RPMI7951 (cell line): ENCODE measurements around the gene NABP1. TPM values are rescaled to one million over a fixed set of nuclear protein-coding genes. Genes with fewer than 3 reads are reported as not detected.

Experiments used
- DNase-seq: peaks from one replicate; pipeline ENCODE4 v3.0.0-alpha.2; 2012; ENCODE audit warnings: low read depth
- total RNA-seq: library from RNA; depleted of rRNA; stranded (reverse); fragments of >200 nt; shearing (Covaris generic); gene quantifications from 2 replicates; pipeline ENCODE4 v1.2.3, GENCODE V29; 2014

Gene NABP1
- total RNA-seq, 1 experiment from 2014 or later, result 24.5 TPM

GRCh38 chr2:191649519-191649918 lies 28.4 kb upstream of the NABP1 start:
- no peak for DNase-seq

DNA sequence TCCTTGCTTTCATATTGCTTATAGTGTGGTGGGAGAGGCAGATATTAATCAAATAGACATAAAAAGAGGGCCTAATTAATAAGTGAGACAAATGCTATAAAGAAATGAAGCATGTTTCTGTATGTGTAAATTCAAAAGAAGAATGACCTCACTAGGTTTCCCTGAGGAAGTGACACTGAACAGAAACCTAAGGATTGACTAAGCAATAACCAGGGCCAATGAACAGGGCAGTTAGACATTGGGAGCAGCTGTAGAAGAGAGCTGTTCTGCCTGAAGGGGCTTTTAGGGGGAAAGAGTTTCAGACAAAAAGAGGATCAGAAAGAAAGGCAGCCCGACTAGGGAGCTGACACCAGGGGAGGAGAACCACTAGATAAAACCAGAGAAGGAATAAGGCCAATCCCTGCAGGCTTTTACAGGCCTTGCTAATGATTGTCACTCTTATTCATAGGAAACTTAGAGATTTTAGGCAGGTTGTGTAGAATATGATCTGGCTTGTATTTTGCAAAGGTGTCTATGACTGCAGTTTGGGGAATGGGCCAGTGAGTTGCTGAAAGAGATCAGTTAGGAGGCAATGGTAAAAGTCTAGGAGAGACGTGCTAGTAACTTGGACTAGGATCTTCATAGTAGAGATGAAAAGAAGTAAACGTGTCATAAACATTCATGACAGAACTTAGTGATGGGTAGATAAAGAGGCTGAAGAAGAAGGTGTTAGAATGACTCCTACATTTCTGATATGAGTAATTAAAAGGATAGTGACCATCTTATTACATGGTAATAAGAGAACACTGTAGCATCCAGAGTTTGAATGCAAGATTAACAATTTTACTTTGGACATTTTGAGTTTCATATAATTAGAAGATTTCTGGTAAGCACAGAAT lies 26.8 kb upstream of the NABP1 start:
- no peak for DNase-seq

- DNase-seq, result no peak
Measured at GRCh38 chr2:191653667-191654391, 24.1 kb upstream of the NABP1 start.

- DNase-seq, result no peak
Measured at GRCh38 chr2:191656391-191656790, 21.5 kb upstream of the NABP1 start.

DNA sequence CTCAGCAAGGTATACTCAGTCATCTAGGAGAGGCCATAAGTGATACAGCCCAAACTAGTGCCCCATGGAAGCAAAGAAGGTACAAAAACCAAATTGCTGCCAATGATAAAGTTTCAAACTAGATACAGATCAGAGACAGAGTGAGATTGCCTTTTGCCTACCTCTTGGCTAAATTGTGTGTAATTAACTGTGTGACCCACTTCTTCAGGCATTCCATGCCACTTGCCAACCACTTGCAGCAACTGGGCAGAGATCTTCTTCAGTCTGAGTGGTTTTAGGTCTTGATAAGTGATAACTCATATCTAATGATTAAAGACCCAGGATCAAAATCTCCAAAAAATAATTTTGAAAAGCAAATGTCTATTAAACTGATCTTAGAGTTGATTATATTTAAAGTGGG lies 21.1 kb upstream of the NABP1 start:
- no peak for DNase-seq

- peak; percentile 67 for DNase-seq
Measured at GRCh38 chr2:191657977-191658376, 20.0 kb upstream of the NABP1 start.

- no peak for DNase-seq
Measured at GRCh38 chr2:191659198-191659597, 18.7 kb upstream of the NABP1 start.

DNA sequence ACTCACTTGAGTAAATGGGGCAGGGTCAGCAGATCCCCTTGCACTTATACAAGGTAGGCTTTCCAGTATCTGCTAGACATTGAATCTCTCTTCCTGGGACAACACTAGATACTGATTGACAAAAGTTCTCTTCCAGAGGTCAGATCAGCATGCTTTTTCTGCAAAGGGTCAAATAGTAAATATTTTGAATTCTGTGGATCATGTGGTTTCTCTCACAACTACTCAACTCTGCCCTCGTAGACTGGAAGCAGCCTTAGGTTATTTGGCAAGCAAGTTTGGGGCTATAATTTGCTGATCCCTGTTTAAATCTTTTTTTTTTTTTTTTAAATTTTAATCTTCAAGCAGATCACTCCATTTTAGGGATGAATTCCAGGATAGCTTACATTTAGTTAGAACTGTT lies 17.4 kb upstream of the NABP1 start:
- DNase-seq, result no peak

DNA sequence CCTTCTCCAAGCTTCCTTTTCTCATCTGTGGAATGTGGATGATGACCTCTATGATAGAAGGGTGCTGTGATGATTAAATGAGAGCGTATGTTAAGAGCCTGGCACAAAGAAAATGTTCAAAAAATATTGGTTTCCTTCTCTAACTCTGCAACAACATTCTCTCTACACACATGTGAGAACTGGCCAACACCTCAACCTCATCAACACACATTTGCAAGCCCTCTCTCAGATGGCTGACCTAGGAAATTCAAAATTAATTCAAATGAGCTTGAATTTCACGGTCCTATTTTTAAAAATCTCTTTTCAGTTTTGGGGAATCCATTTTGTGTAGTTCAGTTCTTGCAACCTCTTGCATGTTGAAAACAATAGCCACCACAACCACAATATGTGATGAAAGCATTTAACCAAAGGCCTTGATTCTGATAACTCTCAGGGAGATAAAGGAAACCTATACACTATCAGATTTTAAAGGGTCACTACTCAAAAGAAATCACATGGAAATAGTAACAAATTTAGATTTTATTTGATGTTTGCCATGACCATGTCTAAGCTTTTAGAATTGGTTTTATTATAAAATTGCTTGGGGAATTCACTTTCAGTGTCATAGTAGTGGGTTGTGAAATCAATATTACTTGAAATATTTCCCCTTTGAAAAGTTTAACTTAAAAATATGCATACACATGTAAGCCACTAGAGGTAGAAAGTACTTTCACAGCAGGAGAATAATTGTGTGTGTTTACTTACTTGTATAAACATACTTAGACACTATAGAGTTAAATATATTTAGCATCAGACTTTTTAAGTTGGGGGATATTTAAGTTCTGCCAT lies 16.6 kb upstream of the NABP1 start:
- DNase-seq, result no peak

GRCh38 chr2:191664823-191665677 lies 12.9 kb upstream of the NABP1 start:
- peak; percentile 76 for DNase-seq

DNA sequence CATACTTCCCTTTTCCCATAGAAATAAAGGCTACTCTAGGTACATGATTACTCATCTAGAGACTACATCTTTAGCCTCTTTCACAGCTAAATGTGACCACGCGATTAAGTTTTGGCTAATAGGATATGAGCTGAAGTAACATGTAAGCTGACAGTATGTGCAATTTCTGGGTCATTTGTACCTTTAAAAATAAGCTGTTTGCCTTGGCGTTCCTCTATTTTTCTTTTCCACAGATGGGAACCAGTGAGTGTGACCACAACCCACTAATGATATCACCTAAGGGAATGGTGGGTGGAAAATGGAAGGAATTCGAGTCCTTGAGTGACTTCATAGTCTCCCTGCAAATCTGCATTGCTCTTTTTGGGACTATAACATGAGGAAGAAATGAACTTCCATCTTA lies 11.7 kb upstream of the NABP1 start:
- peak; percentile 66 for DNase-seq

GRCh38 chr2:191666732-191667131 lies 11.2 kb upstream of the NABP1 start:
- DNase-seq, result peak; percentile 45

DNA sequence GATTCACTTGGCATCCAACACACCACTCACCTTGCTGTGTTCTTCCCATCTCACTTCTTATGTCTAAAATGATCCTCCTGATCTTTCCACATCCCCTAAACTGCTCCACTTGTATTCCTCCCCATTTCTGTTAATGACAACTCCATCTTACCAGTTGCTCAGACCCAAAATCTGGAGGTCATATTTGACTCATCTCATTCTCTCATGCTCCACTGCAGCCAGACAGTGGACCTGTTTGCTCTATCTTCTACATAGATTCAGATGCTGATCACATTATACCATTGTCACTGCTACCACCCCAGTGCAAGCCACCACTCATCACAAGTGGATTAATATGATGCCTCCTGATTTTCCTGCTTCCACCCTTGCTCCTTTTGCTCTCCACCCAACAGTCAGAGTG lies 7.9 kb upstream of the NABP1 start:
- DNase-seq, result no peak

DNA sequence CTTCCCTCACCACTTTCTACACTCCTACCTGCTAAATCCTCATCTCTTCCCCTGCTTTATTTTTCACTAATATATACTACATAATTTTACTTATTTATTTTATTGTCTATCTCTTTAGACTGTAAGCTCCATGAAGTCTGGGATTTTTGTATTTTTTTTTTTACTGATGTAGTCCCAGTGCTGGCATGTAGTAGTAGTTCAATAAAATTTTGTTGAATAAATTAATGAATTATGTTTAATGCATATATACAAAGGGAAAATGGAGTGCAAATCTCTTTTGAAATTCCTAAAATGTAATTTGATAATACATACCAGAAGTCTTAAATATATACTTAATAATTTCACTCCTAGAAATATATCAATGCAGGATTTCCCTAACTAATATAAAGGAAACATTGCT lies 7.1 kb upstream of the NABP1 start:
- no peak for DNase-seq

DNA sequence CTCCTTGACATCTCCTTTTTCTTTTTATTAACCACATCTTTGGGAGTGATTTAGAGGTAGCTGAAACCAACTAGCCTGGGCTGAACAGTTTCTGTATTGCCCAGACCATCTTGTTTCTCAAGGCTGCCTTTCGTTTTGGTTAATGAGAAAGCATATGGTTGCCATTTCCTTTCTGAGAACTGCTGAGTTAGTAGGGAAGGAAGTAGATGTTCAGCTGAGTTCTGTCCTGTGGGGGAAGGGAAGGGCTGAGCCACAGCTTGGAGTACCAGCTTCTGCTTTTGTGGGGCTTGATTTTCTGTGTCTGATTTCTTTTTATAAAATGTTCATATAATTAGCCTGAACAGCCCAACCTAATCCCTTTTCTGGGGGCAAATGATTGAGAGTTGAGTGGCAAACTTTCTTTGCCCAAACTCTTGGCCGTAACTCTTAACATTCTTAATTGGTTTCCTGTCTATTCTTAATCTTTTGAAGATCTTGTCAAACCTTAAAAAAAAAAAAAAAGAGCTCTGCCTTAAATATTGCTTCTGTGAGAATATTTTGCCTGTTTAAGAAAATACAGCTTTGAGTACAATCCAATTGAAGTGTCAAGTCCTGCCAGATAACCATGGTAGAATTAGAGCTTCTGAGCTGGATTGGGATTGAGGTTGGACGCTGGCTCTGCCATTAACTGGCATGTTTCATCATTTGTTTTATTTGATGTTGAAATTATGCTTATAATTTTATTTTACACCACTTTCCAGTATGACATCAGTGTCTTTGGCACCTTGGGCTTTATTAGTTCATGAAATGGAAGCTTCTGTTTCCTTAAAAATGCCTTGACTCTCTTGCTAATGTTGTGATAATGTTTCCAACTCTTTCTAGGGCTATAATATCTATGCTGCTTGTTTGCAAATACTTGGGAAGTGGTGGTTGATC lies 1.9 kb upstream of the NABP1 start:
- DNase-seq, result peak; percentile 53

DNA sequence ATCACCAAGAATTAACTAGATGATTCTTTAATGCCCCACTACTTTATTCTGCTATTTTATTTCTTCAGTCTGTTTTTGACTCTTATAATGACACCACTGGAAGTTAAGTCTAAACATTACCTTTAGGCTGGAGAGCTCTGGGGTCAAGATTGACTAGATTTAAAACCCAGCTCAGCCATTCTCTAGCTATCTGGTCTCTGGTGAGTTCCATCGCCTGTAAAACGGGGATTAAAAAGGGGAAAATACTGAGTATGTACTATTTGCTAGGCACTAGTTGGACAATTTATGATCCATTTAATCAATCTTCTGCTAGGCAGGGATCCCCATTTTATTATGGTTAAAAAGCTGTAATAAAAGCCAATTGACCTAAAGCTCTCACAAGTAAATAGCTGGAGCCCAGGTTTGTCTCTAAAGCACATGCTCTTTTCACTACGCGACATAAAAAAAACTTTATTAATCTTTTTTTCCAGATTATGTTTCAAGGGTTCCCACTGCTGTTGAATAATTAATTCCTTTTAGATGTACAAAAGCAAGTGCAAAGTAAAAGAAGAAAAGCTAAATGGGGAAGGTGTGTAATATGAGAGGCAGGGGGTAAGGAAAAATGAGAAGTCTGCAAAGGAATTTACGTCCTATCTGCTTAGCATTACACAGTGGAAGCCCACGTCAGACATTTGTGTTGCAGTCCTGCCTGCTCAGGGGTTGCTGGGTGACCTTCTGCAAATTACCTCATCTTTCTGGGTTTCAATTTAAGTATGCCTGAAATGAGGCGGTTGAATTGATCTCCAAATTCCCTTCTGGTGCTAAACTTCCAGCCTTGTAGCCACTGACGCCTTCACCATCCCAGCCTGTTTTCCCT lies 918 bp upstream of the NABP1 start:
- peak; percentile 69 for DNase-seq

- DNase-seq, result peak; percentile 44
Measured at GRCh38 chr2:191678437-191679100, 633 bp downstream of the NABP1 start.

- peak; percentile 74 for DNase-seq
Measured at GRCh38 chr2:191679818-191680600, 2.1 kb downstream of the NABP1 start.
